ENCODE data around the gene SKI.
A peak's percentile ranks its signal among the peaks of the same experiment; 100 is the strongest.

The SKI gene

DNA sequence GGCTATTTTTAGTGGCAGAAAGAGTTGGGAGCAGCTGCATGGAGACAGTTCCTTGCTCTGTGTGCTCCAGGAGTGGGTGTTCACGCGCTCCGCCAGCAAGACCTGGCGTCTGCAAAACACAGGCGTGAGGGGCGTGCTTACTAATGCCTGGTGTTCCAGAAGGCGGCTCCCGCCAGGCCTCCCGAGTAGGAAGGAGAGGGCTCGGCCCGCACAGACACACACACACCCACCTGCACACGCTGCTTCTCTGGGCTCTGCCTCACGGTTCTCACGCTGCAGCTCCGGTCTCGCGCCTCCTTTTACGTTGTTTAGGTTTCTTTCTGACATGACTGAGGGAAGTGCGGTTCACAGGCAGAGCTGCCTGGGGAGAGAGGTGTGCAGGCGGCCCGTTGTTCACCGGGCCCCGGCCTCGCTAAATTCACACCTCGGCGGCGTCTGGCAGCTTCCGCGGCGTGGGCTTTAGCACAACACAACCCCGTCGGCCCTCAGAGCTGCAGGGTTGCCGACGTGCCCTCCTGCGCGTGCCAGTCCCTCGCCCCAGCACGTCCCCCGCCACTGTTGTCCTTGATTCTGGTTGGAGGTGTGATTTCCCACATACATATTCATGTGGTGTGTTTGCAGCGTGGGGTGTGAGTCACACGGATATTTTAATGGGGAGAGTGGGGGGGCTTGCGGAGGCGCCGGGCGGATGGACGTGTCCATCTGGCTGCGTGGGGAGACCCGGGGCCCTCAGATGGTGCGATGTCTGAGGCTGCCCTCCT lies 77.0 kb downstream of the SKI start:
- H3K4me3 ChIP-seq (ENCODE audit: low read depth, low read length): no peak overlapping the region

- no peak overlapping the region for H3K4me3 ChIP-seq (ENCODE audit: low read depth, low read length)
These were observed 78.2 kb downstream of the SKI start for GRCh38 chr1:2306151-2306978.

DNA sequence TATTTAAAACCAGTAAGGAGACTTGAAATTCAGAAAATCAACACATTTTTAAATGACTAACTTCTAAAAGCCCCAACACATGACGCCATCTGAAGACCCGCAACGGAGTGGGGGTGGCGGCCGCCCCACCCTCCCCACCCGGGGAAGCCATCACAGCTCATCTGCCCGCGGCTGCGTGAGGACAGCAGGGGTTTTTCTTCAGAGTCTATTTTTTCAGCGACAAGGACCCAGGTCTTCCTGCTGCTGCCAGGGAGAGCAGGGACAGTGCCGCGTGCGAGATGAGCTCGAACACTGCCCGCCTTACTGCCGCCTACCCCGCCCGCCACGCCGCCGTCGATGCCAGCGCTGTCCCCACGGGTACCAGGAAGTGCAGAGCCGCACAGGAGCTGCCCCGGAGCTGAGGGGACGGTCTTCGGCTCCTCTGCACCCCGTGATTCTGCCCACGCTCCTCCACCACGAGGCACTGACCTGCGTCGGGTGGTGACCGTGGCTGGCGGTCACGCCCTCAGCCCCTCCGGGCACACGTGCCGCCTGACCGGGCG lies 79.0 kb downstream of the SKI start:
- H3K4me3 ChIP-seq (ENCODE audit: low read depth, low read length): no peak overlapping the region

GRCh38 chr1:2307972-2308371 lies 79.9 kb downstream of the SKI start:
- no peak overlapping the region for H3K4me3 ChIP-seq (ENCODE audit: low read depth, low read length)

GRCh38 chr1:2308844-2309243 lies 80.7 kb downstream of the SKI start:
- H3K4me3 ChIP-seq (ENCODE audit: low read depth, low read length): no peak overlapping the region

GRCh38 chr1:2310332-2311183 lies 82.4 kb downstream of the SKI start:
- H3K4me3 ChIP-seq (ENCODE audit: low read depth, low read length): no peak overlapping the region

GRCh38 chr1:2311184-2312032 lies 83.3 kb downstream of the SKI start:
- H3K4me3 ChIP-seq (ENCODE audit: low read depth, low read length): no peak overlapping the region

GRCh38 chr1:2312160-2312514 lies 84.0 kb downstream of the SKI start:
- H3K4me3 ChIP-seq (ENCODE audit: low read depth, low read length): no peak overlapping the region

GRCh38 chr1:2312515-2313301 lies 84.6 kb downstream of the SKI start:
- H3K4me3 ChIP-seq (ENCODE audit: low read depth, low read length): no peak overlapping the region

- peak overlapping the region; percentile 24 for H3K4me3 ChIP-seq (ENCODE audit: low read depth, low read length)
These were observed 85.6 kb downstream of the SKI start for GRCh38 chr1:2313651-2314261.

DNA sequence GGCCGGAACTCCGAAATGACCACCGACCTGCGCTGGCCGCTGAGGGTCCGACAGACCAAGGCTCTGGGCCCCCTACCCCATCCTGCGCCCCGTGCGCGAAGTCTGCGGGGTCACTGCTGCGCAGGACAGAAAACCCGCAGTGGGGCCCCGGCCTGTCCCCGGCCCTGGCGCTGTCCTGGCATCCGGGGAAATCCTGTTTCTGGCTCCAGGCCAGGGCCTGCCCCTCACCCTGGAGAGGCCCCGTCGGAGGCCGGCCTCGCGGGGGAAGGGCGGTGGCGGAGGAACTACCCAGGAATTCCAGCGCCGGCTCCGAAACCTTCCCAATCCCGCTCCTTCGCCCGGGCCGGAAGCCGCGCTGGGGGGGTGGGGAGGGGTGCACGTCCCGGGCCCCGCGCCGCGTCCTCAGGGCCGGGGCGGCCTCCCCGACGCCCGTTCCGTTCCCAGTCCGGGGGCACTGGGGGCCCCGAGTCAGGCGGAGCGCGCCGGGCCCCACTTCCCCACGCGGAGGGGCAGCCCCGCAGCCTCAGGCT lies 86.2 kb downstream of the SKI start:
- peak overlapping the region; percentile 24 for H3K4me3 ChIP-seq (ENCODE audit: low read depth, low read length)

- peak overlapping the region; percentile 24 for H3K4me3 ChIP-seq (ENCODE audit: low read depth, low read length)
These were observed 86.9 kb downstream of the SKI start for GRCh38 chr1:2314803-2315673.

DNA sequence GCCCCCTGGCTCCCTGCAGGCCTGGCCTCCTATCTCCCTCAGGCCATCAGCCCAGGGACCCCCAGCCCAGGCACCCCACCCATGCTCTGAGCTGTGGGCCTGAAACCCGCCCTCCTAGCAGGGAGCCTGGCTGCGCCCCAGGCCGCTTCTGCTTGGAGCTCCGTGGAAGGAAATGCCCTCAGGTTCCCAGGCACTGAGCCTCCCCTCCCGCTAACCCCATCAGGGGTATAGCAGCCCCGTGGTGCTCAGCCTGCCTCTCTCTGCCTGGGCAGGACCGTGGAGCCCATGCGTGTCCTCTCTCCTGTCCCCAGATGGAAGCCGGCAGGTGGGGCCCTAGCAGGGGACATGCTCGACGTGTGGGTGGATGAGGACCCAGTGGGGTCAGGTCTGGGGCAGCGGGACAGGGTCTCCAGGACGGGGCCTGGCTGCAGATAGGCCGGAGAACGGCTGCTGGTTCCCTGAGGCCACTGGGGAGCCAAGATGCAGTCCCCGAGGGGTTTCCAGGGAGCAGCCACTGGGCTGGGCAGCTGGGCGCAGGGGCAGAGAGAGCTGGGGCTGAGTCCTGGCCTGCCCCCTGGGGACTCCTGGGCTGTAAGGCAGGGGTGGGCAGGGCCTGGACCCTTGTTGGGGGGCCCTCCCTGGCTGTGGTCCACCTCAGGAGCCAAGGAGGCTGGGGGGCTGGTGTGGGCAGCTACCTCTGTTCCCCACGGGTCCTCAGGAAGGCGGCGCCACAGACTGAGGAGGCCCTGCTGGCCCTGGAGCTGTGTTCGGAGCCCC lies 87.7 kb downstream of the SKI start:
- no peak overlapping the region for H3K4me3 ChIP-seq (ENCODE audit: low read depth, low read length)

DNA sequence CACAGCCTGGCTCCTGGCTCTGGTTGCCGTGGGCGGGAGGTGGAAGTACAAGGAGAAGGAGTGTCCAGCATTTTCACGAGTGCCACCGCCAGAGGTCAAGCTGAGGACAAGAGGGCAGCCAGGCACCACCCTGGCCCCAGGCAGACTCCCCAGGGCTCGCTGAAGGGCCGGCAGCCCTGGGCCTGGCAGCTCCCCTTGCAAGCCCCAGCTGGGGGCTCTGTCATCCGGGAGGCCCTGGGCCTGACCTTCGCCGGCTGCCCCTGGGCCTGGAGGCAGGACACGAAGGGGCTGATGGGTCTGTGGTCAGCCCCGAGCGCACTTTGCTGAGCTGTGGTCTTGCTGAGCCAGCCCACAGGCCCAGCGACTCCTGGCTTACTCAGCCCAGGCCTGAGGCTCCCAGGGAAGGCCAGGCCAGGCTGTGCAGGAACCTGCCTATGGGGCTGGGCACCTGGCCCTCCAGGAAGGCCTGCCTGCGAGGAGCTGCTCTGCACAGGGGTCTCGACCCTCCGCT lies 88.4 kb downstream of the SKI start:
- no peak overlapping the region for H3K4me3 ChIP-seq (ENCODE audit: low read depth, low read length)

GRCh38 chr1:2317230-2318065 lies 89.3 kb downstream of the SKI start:
- H3K4me3 ChIP-seq (ENCODE audit: low read depth, low read length): no peak overlapping the region
